LNCAP (cell line): ENCODE data around the gene EXOC3L4.

Experiments
- CTCF ChIP-seq: fragments of 450-650 bp; IDR thresholded peaks from 2 replicates; pipeline ENCODE4 v1.5.1; 2017; ENCODE audit warnings: mild to moderate bottlenecking

EXOC3L4 gene

GRCh38 chr14:103072595-103073366, 21.7 kb upstream of the EXOC3L4 start:
- TF ChIP-seq CTCF, result no peak

- no peak for TF ChIP-seq CTCF
These were observed 21.1 kb upstream of the EXOC3L4 start for GRCh38 chr14:103073367-103073875.

- no peak for TF ChIP-seq CTCF
These were observed 20.4 kb upstream of the EXOC3L4 start for GRCh38 chr14:103073876-103074728.

GRCh38 chr14:103074729-103075367, 19.7 kb upstream of the EXOC3L4 start:
- TF ChIP-seq CTCF, result no peak

GRCh38 chr14:103078420-103078749, 16.1 kb upstream of the EXOC3L4 start:
- peak; percentile 67 for TF ChIP-seq CTCF

GRCh38 chr14:103078860-103079587, 15.5 kb upstream of the EXOC3L4 start:
- no peak for TF ChIP-seq CTCF

- no peak for TF ChIP-seq CTCF
These were observed 12.6 kb upstream of the EXOC3L4 start for GRCh38 chr14:103081951-103082350.
